HG03558 (cell line): ENCODE data around the gene ALOX5.

ENCODE experiments used
- ATAC-seq: cut with Tn5 transposase; IDR thresholded peaks from one replicate; pipeline ENCODE4 v1.9.1; 2021; ENCODE audit warnings: moderate number of reproducible peaks; ENCODE audit not compliant: unreplicated experiment; ENCODE audit errors: extremely low read depth

Gene ALOX5

DNA sequence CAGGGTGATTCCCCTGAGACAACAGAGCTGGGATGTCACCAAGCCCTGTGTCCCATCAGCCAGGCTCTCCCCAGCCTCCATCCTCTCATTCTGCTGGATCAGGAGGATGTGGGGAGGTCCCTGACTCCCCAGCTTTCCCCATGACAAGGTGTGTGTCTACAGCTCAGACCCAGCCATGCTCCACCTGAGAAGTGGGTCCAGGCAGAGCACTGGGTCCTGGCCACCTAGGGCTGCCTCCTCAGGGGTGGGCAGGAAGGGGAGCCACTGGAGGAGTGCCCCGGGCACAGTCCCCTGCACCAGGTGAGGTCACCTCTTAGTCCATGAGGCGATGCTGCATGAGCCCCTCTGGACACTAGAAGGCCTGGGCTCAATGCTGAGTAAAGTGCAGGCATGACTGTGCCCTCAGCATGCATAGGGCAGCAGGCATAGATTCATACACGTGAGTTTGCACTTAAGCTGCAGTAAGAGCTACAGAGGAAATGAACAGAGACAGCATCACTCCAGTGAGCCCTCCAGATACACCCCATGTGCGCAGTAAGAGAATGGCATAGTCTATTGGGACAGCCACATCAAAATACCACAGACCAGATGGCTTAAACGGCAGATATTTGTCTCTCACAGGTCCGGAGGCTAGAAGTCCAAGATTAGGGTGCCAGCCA, 48.3 kb downstream of the ALOX5 start:
- no peak for ATAC-seq

DNA sequence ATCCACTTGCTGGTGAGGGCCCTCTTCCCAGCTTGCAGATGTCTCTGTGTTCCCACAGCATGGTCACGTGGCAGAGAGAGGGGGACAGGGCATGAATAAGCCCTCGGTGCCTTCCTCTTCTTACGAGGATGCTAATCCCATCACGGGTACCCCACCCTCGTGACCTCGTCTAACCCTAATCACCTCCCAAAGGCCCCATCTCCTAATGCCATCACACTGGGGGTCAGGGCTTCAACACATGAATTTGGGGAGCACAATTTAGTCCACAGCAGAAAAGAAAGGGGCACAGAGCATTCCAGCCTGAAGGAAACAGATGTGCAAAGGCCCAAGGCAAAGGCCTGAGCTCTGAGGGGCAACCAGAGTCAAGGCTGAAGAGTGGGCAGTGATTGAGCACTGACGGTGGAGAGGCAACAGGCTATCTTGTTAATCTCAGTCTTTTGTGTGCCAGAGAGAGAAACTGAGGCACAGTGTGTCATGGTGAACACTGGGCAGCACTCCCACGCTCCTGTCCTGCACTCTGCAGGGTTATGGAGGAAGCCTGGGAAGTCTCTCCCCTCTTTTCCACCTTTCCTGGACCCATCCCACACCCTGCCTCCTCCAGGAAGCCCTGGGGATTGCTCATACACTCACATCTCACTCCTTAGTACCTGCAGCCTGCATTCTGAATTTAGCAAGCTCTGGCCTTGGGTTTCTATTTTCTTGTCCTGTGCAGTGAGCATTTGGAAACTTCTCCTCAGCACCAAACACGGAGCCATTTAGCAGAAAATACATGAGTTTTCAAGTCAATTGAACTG, 49.0 kb downstream of the ALOX5 start:
- no peak for ATAC-seq

DNA sequence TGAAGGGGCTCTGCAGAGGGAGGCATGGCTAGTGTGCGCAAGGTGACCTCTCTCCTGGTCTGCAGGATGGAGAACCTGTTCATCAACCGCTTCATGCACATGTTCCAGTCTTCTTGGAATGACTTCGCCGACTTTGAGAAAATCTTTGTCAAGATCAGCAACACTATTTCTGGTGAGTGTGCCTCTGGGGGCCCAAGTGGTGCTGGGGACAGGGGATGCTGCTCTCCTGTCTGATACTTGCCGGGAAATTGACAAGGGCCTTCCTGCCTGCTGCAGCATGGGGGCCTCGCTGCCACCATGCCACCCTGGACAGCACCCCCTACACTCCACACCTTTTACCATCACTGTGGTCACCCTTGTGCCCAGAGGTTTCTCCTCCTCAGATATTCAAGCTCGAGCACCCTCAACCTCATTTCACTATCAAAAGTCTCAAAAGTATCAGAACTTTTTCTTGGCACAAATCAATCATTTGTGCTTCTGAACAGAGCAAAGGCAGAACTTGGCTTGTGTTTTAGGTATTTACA, 50.0 kb downstream of the ALOX5 start:
- no peak for ATAC-seq

DNA sequence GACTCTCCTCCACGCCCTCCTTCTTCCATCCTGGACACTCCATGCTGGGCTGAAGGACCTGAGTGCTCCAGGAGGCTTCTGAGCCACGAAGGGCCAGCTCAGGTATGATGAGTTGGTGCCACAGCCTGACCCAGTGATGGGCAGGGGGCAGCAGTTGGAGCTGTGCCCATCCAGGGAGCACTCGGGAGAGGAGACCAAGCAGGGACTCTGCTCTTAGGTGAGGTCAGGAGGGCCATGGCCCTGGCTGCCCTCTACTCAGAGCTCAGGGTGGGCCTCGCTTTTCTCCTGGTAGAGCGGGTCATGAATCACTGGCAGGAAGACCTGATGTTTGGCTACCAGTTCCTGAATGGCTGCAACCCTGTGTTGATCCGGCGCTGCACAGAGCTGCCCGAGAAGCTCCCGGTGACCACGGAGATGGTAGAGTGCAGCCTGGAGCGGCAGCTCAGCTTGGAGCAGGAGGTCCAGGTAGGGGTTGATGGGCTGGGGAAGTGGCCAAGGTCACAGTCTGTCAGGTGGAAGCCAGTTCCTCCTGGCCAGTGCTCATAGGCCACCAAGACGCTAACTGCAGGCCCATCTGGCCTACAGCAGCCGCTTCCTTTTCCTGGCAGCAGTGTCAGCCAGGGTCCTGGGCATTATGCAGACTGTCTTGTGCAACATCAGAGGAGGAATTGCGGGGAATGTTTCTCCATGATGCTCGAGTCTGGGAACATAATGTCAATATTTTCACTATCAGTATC, 50.8 kb downstream of the ALOX5 start:
- ATAC-seq = no peak

DNA sequence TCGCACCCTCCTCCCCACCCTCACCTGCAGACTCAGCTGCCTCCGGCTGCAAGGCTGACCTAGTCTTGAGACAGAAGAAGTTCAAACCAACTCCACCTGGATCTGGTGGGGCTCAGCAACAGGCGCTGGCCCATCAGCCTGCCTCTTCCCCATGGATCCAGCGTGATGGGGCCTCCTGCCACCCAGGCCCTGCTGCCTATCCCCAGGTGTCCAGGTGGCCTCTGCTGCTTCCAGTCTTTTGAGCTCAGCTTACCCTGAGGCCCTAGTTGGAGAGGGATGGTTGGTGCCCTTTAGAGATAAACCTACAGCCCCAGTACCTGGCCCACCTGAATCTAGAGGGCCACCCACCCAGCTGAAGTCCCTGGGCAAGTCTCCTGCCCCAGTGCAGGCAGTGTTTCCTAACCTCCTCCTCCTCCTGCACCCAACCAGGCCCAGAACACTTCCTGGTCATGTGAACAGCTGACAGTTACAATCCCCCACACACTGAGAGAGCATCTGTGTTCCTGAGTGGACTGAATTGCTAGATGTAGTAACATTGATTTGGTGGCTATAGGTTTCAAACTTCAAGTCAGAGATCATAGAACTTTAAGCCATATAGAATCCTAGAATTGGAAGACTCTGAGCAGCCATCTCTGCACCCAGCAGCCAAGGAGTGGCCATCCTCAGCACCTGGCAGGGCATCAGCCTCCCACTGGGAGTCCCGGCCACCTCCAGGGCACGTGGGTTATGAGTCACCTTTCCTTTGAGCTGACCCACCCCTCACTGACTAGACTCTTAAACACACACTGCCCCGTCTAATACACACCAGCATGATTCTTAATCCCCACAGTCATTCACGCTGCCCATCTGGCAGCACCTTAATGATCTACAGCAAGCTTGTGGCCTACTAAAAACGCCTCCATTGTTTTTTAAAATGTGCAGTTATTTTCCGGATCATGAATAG, 51.9 kb downstream of the ALOX5 start:
- ATAC-seq = no peak

DNA sequence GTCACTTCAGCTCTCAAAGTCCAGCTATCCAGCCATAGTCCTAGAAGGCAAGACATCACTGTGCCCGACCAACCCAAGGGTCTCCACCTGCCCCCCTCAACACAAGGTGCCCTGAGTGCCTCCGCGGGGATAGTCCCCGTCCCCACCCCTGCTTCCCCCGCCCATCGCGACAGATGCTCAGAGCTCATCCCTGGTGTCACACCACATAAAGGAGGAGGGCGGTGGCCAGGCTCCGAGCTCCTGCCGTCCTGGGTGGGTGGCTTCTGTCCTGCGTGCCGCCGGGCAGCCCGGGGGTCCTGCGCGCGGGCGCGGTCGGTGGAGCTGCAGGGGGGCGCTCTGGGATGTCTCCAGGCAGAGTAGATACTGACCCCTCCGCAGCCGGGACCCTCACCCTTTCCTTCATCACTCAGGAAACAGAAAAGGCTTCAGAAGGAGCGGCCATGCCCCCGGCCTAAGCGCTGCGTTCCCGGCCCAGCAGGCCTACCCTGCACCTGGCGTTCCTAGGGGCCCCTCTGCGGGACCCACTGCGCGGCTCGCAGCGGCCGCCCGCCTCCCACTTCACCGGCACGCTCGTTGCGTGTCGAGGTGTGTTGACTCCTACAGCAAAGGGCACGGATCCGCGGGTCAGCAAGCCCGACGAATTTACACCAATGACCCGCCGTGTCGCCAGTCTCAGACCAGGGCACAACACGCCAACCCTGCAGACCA, 53.4 kb downstream of the ALOX5 start:
- no peak for ATAC-seq

DNA sequence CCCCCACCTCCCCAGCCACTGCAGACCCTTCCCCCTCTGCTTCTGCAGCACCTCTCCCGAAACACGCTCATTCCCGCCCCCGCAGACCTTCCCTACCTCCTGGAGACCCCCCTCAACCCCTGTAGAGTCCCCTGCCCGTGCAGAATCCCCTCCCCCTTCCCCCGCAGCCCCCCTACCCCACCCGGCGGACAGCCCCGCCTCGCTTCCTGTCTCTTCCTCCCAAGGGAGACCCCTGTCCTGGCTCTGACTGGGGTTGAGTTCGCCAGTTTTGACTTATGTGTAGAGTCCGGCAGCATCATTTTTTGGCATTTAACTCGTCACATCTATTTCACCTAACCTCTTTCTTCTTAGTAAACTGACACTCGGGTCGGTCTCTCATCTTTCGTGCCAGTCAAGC, 54.0 kb downstream of the ALOX5 start:
- no peak for ATAC-seq

DNA sequence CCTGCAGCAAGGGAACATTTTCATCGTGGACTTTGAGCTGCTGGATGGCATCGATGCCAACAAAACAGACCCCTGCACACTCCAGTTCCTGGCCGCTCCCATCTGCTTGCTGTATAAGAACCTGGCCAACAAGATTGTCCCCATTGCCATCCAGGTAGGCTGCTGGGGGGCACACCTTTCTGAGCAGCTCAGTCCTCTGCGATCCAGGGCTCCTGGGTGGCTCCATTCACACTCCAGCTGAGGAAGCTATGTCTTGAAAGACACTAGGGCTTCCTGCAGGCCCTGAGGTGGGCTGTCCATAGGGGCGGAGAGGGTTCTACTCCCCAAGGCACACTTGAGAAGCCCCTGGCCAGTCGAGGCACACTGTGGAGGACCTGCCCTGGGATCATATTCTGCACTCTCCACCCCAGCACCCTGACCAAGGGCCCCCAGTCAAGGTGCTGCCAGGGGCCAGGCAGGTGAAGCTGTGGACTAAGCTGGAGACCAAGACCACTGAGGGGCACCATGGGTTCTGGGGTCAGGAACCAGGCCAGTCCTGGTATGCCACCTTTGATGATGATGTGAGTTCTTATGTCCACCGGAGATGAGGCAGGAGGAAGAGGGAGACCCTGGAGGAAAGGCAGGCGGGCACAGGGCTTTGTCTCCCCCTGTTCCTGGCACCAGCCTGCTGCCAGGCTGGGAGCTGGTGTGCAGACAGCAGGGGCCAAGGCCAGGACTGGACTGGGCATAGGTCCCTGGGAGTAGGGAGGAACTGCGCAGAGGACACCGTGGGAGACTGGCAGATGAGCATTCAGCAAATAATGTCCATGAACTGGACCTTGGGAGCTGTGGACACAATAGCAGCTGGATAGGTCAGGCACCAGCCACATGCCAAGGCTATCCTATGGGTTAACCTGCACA, 54.8 kb downstream of the ALOX5 start:
- no peak for ATAC-seq

DNA sequence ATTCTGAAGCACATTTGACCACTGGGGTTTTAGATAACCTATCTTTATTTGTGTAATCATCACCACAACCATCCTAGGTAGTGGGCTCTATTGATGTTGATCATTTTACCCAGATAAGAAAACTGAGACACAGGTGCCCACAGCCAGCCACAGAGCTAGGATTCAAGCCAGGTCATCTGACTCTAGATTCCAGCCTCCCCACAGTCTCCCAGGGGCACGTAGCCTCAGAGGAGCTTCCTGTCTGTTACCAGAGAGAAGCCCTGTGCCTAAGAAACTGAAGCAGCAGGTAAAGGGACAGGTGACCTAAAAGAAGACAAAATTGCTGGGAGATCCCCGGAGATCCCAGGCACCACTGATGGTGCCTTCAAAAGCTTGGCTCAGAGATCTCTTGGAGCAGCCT, 55.8 kb downstream of the ALOX5 start:
- no peak for ATAC-seq

DNA sequence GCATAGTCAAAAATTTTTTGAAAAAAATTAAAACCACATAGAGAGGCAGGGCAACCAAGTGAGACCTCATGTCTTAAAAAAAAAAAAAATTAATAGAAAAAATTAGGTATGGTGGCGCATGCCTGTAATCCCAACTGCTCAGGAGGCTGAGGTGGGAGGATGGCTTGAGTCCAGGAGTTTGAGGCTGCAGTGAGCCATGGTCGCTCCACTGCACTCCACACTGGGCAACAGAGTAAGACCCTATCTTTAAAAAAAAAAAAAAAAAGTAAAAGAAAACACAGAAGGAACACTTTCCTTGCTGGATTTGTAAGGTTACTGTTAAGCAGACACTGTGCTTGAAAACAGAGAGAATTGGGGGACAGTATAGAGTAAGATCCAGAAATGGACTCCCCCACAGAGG, 58.1 kb downstream of the ALOX5 start:
- no peak for ATAC-seq

DNA sequence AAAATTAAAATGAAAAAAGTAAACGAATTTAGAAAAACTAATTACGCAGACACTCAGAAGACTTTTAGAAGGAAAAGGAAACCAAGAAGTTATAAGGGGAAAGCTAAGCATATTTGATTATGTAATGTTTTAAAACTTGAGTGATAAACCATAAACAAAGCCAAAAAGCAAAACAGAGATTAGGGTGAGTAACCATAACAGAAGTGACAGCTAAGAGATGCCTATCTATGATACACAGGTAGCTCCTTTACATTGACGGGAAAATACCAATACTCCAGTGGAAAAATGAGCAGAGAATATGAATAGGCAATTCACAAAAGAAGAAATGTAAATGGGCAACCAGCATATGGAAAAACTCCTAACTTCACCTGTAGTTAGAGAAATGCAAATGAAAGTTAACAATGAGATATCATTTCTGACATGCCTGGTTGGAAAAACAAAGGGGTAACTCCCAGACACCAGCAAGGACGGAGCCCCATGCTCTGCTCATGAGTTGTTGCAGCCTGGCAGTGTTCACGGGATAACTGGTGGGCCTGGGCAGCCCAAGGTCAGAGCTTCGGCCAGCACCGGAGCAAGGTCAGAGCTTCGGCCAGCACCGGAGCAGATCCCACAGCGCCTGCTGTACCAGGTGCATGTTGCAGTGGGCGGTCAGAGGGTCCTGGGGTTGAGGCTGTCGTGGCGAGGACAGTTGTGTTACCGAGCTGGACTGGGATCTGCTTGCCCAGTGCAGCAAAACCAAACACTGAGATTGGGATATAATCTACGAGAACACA, 58.9 kb downstream of the ALOX5 start:
- no peak for ATAC-seq

DNA sequence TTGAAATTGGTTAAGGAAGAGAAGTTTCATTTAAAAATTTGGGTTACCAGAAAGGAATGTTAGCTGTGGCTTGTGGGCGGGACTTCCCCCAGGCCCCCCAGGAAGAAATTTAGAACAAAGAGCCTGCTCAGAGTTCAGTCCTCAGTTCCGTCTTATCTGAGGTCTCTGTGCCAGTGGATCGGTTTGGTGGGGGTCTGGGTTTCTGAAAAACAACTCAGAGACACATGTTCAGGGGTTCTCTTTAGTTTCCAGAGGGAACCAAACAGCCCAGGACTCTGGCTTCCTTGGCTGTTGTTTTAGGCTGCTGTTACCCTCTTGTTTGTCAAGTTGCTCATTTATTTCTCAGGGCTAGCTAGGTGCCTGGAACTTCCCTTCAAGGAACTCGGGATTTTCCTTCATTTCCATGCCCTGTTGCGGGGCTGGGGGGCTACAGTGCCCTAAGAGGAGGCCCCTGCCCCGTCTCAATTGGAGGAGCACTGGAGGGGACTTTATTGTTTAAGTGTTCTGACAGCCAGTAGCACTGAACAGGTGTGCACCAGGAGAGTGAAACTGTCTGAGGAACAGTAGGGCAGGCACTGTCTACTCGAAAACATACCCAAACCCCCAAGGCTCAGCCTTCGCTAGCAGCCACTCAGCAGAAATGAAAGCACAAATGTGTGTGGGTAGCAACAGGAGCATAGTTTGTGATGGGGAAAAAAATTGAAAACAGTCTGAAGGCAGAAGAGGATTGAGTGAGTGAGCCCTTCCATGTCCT, 59.9 kb downstream of the ALOX5 start:
- peak; percentile 91 for ATAC-seq

DNA sequence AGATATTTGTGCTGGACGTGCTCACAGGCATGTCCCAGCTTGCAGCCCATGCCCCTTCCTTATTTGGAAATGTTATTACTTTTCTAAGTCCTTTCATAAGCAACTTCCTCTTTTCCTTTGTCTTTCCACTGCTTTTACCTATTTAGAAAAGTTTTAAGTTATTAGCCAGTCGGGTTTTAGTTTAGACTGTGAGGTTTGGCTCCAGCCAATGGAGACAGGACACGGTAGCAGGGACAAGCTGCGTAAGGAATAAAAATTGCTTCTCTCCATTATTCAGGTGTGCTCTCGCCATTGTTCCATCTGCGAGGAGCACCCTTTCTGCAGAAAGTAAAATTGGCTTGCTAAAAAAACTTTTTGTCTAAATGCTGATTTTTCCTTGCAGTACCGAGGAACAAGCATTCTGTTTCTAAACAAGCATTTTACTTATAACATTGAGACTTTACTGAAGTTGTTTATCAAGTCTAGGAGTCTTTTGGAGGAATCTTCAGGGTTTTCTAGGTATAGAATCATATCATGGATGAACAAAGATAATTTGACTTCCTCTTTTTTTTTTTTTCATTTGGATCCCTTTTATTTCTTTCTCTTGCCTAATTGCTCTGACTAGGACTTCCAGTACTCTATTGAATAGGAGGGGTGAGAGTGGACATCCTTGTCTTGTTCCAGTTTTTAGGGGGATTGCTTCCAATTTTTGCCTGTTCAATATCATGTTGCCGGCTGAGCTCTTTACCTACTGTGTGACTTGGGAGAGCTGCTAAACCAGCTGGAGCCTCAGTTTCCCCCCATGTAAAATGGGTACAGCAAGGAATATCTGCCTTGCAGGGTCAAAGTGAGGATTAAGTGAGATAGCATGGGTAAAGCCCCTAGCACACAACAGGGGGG, 63.8 kb downstream of the ALOX5 start:
- no peak for ATAC-seq

DNA sequence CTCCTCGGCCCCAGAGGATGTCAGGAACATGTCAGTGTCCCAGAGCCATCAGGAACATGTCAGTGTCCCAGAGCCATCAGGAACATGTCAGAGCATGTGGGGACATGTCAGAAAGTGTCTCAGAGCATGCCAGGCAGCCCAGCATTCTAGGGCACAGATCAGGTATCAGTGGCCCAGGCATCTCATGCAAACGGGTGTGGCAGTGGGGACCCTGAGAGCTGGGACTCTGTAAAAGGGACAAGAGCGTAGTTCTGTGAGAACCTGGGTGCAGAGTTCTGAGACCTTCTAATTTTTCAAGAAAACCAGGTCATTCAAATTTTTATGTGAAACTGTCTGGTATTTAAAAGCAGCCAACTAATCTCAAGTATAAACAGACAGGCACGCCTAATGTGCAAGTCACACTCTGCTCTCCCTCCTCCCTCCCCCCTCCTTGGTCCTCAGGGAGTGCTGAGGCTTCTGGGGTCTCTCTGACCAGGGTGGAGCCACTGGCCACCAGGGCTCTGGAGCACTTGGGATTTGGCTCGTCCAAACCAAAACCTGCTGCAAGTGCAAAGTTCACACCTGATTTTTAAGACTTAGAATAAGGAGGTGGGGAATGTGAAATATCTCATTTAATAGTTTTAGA, 64.6 kb downstream of the ALOX5 start:
- no peak for ATAC-seq

DNA sequence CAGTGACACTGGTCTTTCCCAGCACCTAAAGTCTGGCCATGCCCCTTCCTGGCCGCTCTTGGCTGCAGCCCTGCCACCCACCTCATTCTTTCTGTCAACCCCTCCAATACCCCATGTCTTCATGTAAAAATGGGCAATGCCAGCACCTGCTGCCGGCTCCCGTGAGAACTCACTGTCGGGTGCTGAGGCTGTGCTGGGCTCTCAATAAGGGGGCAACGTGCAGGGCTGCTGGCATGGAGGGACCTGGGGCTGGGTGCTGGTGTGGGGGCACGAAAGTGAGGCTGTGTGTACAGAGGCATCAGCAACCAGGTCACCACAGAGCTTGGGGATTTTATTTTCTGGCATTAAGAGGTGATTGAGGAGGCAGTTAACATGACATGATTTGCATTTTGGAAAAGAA, 65.3 kb downstream of the ALOX5 start:
- ATAC-seq = no peak

DNA sequence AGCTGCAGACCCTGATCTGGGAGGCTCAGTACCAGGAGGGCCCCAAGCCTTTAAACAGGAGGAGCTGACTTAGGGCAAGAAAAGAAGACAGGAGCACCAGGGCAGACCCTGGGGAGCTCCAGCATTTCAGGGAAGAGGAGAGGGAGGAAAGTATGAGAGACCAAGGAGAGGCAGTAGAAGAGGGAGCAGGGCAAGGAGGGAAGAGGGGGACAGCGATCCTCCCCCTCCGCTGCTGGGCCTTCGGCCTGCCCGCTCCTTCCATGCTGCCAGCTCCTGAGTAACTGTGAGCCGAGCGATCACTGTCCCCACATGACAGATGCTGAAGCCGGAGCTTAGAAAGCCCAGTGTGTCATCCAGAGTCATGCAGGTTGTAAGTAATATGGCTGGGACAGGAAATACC, 65.9 kb downstream of the ALOX5 start:
- no peak for ATAC-seq
